Mucosa of rectum (tissue), 2 donors: ENCODE measurements around the gene NUP98.
"Not testable (repeated sequence)": the region's sequence is repeated elsewhere in the genome, so short reads cannot be mapped to it uniquely, and the experiment has no call there.

Source experiments
- H3K27ac ChIP-seq, 2 donors: one replicate each; pipeline ENCODE4 v1.7.0; 2013; ENCODE audit warnings: inconsistent platforms in 2 of 2, low read depth in 2 of 2, low read length in 2 of 2
- H3K27me3 ChIP-seq, 2 donors: one replicate each; pipeline ENCODE4 v1.7.0; 2013; ENCODE audit warnings: low read length in 2 of 2; ENCODE audit not compliant: control insufficient read depth in 2 of 2, insufficient read depth in 2 of 2
- H3K36me3 ChIP-seq, 2 donors: one replicate each; pipeline ENCODE4 v1.7.0; 2013; ENCODE audit warnings: low read length in 2 of 2; ENCODE audit not compliant: control insufficient read depth in 2 of 2, insufficient read depth in 2 of 2
- H3K4me1 ChIP-seq, 2 donors: one replicate each; pipeline ENCODE4 v1.7.0; 2013; ENCODE audit warnings: low read length in 2 of 2, mild to moderate bottlenecking in 1 of 2; ENCODE audit not compliant: control insufficient read depth in 2 of 2, insufficient read depth in 2 of 2
- H3K4me3 ChIP-seq, 2 donors: one replicate each; pipeline ENCODE4 v1.7.0; 2013; ENCODE audit warnings: low read length in 2 of 2
- H3K9ac ChIP-seq, 2 donors: one replicate each; pipeline ENCODE4 v1.7.0; 2013; ENCODE audit warnings: low read length in 2 of 2, low read depth in 1 of 2, mild to moderate bottlenecking in 1 of 2
- H3K9me3 ChIP-seq, 2 donors: one replicate each; pipeline ENCODE4 v1.7.0; 2013; ENCODE audit warnings: low read length in 2 of 2; ENCODE audit not compliant: control insufficient read depth in 2 of 2
- donor health status: healthy.
- donor health status: Normal muscosa, but diverticular disease.

NUP98 gene

DNA sequence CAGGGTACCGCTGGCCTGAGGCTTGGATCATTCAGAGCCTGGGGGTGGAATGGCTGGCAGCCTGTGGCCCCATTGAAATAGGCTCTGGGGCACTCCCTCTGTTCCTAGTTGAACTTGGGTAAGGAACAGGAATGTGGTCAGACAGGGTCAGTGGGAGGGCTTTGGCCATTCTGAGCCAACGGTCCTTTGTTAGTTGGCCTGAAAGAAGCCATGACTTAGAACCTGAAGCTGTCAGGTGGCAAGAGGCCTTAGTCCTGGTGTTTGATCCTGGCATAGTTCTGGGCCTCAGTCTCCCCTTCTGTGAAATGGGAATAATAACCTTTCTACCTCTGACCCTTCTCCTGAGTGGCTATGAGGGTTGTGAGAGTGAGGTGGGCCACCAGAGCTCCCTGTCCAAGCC is 19.3 kb upstream of the NUP98 start:
- Histone ChIP-seq H3K4me1 (no peaks in the 10 kb centered on the region), H3K9ac (no peak overlapping the region), H3K27me3 (no peaks in the 10 kb centered on the region), H3K27ac (no peak overlapping the region), H3K9me3 (no peaks in the 10 kb centered on the region), H3K36me3 (no peaks in the 10 kb centered on the region), H3K4me3 (no peak overlapping the region)

GRCh38 chr11:3815845-3816244 is 18.5 kb upstream of the NUP98 start:
- H3K9me3 ChIP-seq = no peaks in the 10 kb centered on the region
- no peak overlapping the region for H3K27ac ChIP-seq
- peaks cover 0 to 3% of the 10 kb centered on the region in 2 donors for H3K36me3 ChIP-seq
- no peak overlapping the region for H3K9ac ChIP-seq
- no peaks in the 10 kb centered on the region for H3K27me3 ChIP-seq
- no peaks in the 10 kb centered on the region for H3K4me1 ChIP-seq
- H3K4me3 ChIP-seq = no peak overlapping the region

DNA sequence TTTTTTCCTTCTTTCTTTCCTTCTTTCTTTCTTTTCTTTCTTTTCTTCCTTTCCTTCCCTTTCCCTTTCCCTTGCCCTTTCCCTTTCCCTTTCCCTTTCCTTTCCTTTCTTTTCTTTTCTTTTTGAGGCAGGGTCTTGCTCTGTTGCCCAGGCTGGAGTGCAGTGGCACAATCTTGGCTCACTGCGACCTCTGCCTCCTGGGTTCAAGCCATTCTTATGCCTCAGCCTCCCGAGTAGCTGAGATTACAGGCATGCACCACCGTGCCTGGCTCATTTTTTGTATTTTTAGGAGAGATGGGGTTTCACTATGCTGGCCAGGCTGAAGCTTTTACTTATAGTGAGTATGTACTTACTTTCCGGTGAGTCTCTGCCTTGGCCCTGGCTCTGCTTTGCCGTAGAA is 17.5 kb upstream of the NUP98 start:
- H3K9ac ChIP-seq, H3K9me3 ChIP-seq, H3K36me3 ChIP-seq, H3K4me3 ChIP-seq, H3K27me3 ChIP-seq, H3K4me1 ChIP-seq, H3K27ac ChIP-seq: not testable (repeated sequence)

GRCh38 chr11:3810951-3811350 is 13.6 kb upstream of the NUP98 start:
- H3K4me3 ChIP-seq = no peak overlapping the region
- H3K4me1 ChIP-seq = peaks cover 9 to 11% of the 10 kb centered on the region in 2 donors
- peaks cover 0 to 3% of the 10 kb centered on the region in 2 donors for H3K36me3 ChIP-seq
- no peak overlapping the region for H3K27ac ChIP-seq
- no peak overlapping the region for H3K9ac ChIP-seq
- no peaks in the 10 kb centered on the region for H3K27me3 ChIP-seq
- H3K9me3 ChIP-seq = no peaks in the 10 kb centered on the region

- H3K4me1 ChIP-seq = peaks cover 9 to 11% of the 10 kb centered on the region in 2 donors
Observed at GRCh38 chr11:3810446-3810845, 13.1 kb upstream of the NUP98 start.

GRCh38 chr11:3809624-3809928 is 12.2 kb upstream of the NUP98 start:
- Histone ChIP-seq H3K36me3 (peaks cover 0 to 3% of the 10 kb centered on the region in 2 donors), H3K9ac (no peak overlapping the region), H3K27ac (no peak overlapping the region), H3K4me1 (peaks cover 9 to 11% of the 10 kb centered on the region in 2 donors), H3K9me3 (no peaks in the 10 kb centered on the region), H3K27me3 (no peaks in the 10 kb centered on the region), H3K4me3 (no peak overlapping the region)

More at GRCh38 chr11:3810446-3810845, 13.1 kb upstream of the NUP98 start:
- H3K27me3 ChIP-seq = no peaks in the 10 kb centered on the region
- H3K9me3 ChIP-seq = no peaks in the 10 kb centered on the region
- H3K27ac ChIP-seq = no peak overlapping the region
- no peak overlapping the region for H3K4me3 ChIP-seq
- no peak overlapping the region for H3K9ac ChIP-seq
- H3K36me3 ChIP-seq = peaks cover 0 to 3% of the 10 kb centered on the region in 2 donors

- no peaks in the 10 kb centered on the region for H3K9me3 ChIP-seq
- H3K9ac ChIP-seq = peak overlapping the region; percentile 63 to 69
- peaks cover 9 to 11% of the 10 kb centered on the region in 2 donors for H3K4me1 ChIP-seq
- H3K36me3 ChIP-seq = peaks cover 0 to 3% of the 10 kb centered on the region in 2 donors
- H3K27ac ChIP-seq = peak overlapping the region; percentile 67 to 75
- no peaks in the 10 kb centered on the region for H3K27me3 ChIP-seq
- H3K4me3 ChIP-seq = peak overlapping the region; percentile 76 to 93
Observed at GRCh38 chr11:3808861-3809623, 11.7 kb upstream of the NUP98 start.

DNA sequence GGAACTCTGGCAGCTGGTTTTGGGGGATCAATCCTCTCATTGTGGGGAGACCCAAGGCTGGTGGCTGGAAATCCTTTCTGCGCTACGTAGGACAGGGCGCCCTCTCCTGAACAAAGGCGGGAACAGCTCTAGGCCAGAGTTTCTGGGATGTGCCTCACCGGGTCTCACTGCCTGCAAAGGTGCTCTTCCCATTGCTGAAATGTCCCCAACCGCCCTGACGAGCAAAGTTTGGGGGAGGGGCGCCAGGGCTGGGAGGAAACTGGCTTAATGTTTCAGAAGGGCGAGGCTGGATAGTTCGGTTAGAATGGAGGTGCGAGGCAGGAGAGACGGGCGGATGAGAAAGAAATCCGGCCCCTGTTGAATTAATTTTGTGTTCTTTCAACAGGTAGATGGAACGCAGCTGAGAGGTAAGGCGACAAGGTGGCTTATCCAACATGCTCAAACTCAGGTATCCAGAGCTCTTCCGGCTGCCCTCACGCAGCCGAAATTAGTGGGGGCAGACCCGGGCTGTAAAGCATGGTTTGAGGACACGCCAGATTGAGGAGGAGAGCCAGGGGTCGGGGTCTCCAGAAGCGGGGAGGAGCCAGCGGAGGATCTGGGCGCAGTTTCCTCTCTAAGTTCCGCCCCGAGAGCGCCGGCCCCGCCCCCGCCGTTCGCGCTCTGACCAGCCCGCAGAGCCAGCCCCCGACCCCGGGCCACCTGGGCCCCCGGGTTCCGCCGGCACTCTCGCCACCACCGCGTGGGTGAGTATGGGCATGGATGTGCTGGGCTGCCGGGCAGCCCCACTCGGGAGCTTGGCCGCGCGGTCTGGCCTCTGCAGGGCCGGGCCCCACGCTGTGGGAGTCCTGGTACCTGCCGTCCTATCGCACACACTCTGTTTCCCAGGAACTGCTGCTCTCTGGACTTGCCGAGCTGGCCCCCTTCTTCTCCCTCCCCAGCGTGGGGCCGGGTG is 10.8 kb upstream of the NUP98 start, which contains the start of gene PGAP2:
Gene PGAP2, plus strand, starts transcription at position 652 of the 952 bp plus-strand sequence. CDS start 2,700 bp downstream, outside the sequence.
- Histone ChIP-seq H3K4me3 (peak within 1 kb of the TSS; percentile 76 to 93), H3K4me1 (peaks cover 9 to 11% of the 10 kb centered on the region in 2 donors), H3K27ac (peak within 1 kb of the TSS; percentile 67 to 75), H3K9ac (peak within 1 kb of the TSS; percentile 69 to 94), H3K27me3 (no peaks in the 10 kb centered on the region), H3K9me3 (no peaks in the 10 kb centered on the region), H3K36me3 (peaks cover 0 to 3% of the 10 kb centered on the region in 2 donors)

GRCh38 chr11:3803726-3804495 is 6.6 kb upstream of the NUP98 start:
- Histone ChIP-seq H3K4me1 (peaks cover 5 to 6% of the 10 kb centered on the region in 2 donors), H3K27me3 (no peaks in the 10 kb centered on the region), H3K27ac (no peak overlapping the region), H3K4me3 (no peak overlapping the region), H3K9ac (no peak overlapping the region), H3K36me3 (no peaks in the 10 kb centered on the region), H3K9me3 (no peaks in the 10 kb centered on the region)
